Fibroblast of lung (primary cell): ENCODE data around the gene TRIM72. TPM values are rescaled to one million over a fixed set of nuclear protein-coding genes. Genes with fewer than 3 reads are reported as not detected.

Source experiments
- DNase-seq, 2 donors: peaks; one replicate each; pipeline versions ENCODE4 v3.0.0 to v3.0.0-alpha.2; 2010; ENCODE audit warnings: low read depth in 2 of 2
- H2AFZ ChIP-seq: 2 replicates; pipeline ENCODE4 v1.5.1; 2012; ENCODE audit warnings: low read length, control low read depth, inconsistent platforms
- H3K27ac ChIP-seq: 2 replicates; pipeline ENCODE4 v1.5.1; 2011; ENCODE audit warnings: low read length, control low read depth; ENCODE audit not compliant: insufficient read depth
- H3K27me3 ChIP-seq: 2 replicates; pipeline ENCODE4 v1.5.1; 2011; ENCODE audit warnings: mild to moderate bottlenecking, low read length; ENCODE audit not compliant: control insufficient read depth, insufficient read depth
- H3K36me3 ChIP-seq: 2 replicates; pipeline ENCODE4 v1.5.1; 2011; ENCODE audit warnings: low read length; ENCODE audit not compliant: control insufficient read depth, insufficient read depth
- H3K4me1 ChIP-seq: 2 replicates; pipeline ENCODE4 v1.5.1; 2011; ENCODE audit warnings: low read length; ENCODE audit not compliant: control insufficient read depth, insufficient read depth; ENCODE audit errors: extremely low read depth
- H3K4me2 ChIP-seq: 2 replicates; pipeline ENCODE4 v1.5.1; 2011; ENCODE audit warnings: low read length, control low read depth; ENCODE audit not compliant: insufficient read depth; ENCODE audit errors: extremely low read depth
- H3K4me3 ChIP-seq, 4 experiments: fragments of 200-600 bp in 1 of 4; sonication (generic) in 1 of 4; replicated peaks in 1 of 4; 2 replicates each; pipeline ENCODE4 v1.5.1; 2011 to 2016; ENCODE audit warnings: low read length in 4 of 4, low read depth in 3 of 4, mild to moderate bottlenecking in 3 of 4, control low read depth in 2 of 4, inconsistent platforms in 1 of 4, mixed read lengths in 1 of 4; ENCODE audit not compliant: insufficient read depth in 1 of 4; ENCODE audit errors: control extremely low read depth in 1 of 4
- H3K79me2 ChIP-seq: 2 replicates; pipeline ENCODE4 v1.5.1; 2012; ENCODE audit warnings: mild to moderate bottlenecking, low read length, inconsistent platforms; ENCODE audit not compliant: control insufficient read depth, insufficient read depth
- H3K9ac ChIP-seq: 2 replicates; pipeline ENCODE4 v1.5.1; 2011; ENCODE audit warnings: mild to moderate bottlenecking, low read length, control low read depth; ENCODE audit not compliant: insufficient read depth
- H3K9me3 ChIP-seq: 2 replicates; pipeline ENCODE4 v1.5.1; 2012; ENCODE audit warnings: low read depth, low read length; ENCODE audit not compliant: control insufficient read depth, insufficient read depth
- H4K20me1 ChIP-seq: 2 replicates; pipeline ENCODE4 v1.5.1; 2011; ENCODE audit warnings: low read length; ENCODE audit not compliant: control insufficient read depth, insufficient read depth; ENCODE audit errors: extremely low read depth
- EZH2 ChIP-seq: IDR thresholded peaks from 2 replicates; pipeline ENCODE4 v1.5.1; 2012; ENCODE audit warnings: low read length, control low read depth, mild to moderate bottlenecking; ENCODE audit errors: missing control alignments
- polyA plus RNA-seq, 2 donors: library from polyadenylated mRNA; depleted of rRNA in 1 of 2; stranded (reverse) in 1 of 2; unstranded in 1 of 2; fragments of >200 nt; gene quantifications; 2 replicates each; pipeline ENCODE4 v1.2.1, GENCODE V29; 2011 to 2012; ENCODE audit warnings: missing spikeins in 1 of 2
- total RNA-seq: library from RNA; depleted of rRNA; stranded (reverse); fragments of >200 nt; gene quantifications from 2 replicates; pipeline ENCODE4 v1.2.1, GENCODE V29; 2014
- TF ChIP-seq, protein P1 (sequence below), 2 donors: IDR thresholded peaks in 1 of 2; conservative IDR thresholded peaks in 1 of 2; 1 replicate in 1 of 2; 2 replicates in 1 of 2; pipeline ENCODE4 v1.5.1; 2011 to 2012; ENCODE audit warnings: low read length in 2 of 2, control low read depth in 1 of 2, inconsistent platforms in 1 of 2, low read depth in 1 of 2, mild to moderate bottlenecking in 1 of 2

TRIM72 gene
- total and polyA plus RNA-seq, 2 donors (not counting 1 experiment from before 2014, with no cell fraction given): not detected

GRCh38 chr16:31265329-31266245 is 51.7 kb downstream of the TRIM72 start:
- Histone ChIP-seq H3K4me3 (no peak overlapping the region), H3K9ac (no peak overlapping the region), H3K27ac (no peak overlapping the region), H3K4me2 (no peak overlapping the region), H3K9me3 (no peaks in the 10 kb centered on the region), H3K4me1 (no peaks in the 10 kb centered on the region), H4K20me1 (no peaks in the 10 kb centered on the region), H3K79me2 (no peaks in the 10 kb centered on the region), H2AFZ (no peak overlapping the region), H3K36me3 (no peaks in the 10 kb centered on the region), H3K27me3 (no peaks in the 10 kb centered on the region)
- DNase-seq: peak in 1 of 2 donors; percentile 16
- TF ChIP-seq EZH2: no peak

- peak in 1 of 2 donors; percentile 35 for DNase-seq
- no peaks in the 10 kb centered on the region for H3K79me2 ChIP-seq
- H3K36me3 ChIP-seq: no peaks in the 10 kb centered on the region
- no peak overlapping the region for H2AFZ ChIP-seq
- TF ChIP-seq, protein P1, sequence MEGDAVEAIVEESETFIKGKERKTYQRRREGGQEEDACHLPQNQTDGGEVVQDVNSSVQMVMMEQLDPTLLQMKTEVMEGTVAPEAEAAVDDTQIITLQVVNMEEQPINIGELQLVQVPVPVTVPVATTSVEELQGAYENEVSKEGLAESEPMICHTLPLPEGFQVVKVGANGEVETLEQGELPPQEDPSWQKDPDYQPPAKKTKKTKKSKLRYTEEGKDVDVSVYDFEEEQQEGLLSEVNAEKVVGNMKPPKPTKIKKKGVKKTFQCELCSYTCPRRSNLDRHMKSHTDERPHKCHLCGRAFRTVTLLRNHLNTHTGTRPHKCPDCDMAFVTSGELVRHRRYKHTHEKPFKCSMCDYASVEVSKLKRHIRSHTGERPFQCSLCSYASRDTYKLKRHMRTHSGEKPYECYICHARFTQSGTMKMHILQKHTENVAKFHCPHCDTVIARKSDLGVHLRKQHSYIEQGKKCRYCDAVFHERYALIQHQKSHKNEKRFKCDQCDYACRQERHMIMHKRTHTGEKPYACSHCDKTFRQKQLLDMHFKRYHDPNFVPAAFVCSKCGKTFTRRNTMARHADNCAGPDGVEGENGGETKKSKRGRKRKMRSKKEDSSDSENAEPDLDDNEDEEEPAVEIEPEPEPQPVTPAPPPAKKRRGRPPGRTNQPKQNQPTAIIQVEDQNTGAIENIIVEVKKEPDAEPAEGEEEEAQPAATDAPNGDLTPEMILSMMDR (conservative IDR thresholded peaks at IDR 0.05 in 1 of 2, IDR thresholded peaks at IDR 0.05 in 1 of 2; ENCODE audit: low read depth in 1 of 2, low read length in 2 of 2): no peak
- TF ChIP-seq EZH2: no peak
- no peaks in the 10 kb centered on the region for H3K9me3 ChIP-seq
- H3K9ac ChIP-seq: no peak overlapping the region
- H4K20me1 ChIP-seq: no peaks in the 10 kb centered on the region
- H3K4me1 ChIP-seq: no peaks in the 10 kb centered on the region
- no peak overlapping the region for H3K4me2 ChIP-seq
- no peak overlapping the region for H3K27ac ChIP-seq
- no peaks in the 10 kb centered on the region for H3K27me3 ChIP-seq
- H3K4me3 ChIP-seq: no peak overlapping the region
These were observed 53.6 kb downstream of the TRIM72 start for GRCh38 chr16:31267332-31268032.

GRCh38 chr16:31268033-31268365 is 54.1 kb downstream of the TRIM72 start:
- H3K27me3 ChIP-seq: no peaks in the 10 kb centered on the region
- TF ChIP-seq EZH2: no peak

More at GRCh38 chr16:31268033-31268365, 54.1 kb downstream of the TRIM72 start:
- no peak for DNase-seq
- H3K9ac ChIP-seq: no peak overlapping the region
- no peak overlapping the region for H3K4me3 ChIP-seq
- no peak overlapping the region for H3K4me2 ChIP-seq
- H3K4me1 ChIP-seq: no peaks in the 10 kb centered on the region
- no peaks in the 10 kb centered on the region for H3K79me2 ChIP-seq
- no peak overlapping the region for H3K27ac ChIP-seq
- no peaks in the 10 kb centered on the region for H3K9me3 ChIP-seq
- H3K36me3 ChIP-seq: no peaks in the 10 kb centered on the region
- no peak overlapping the region for H2AFZ ChIP-seq
- H4K20me1 ChIP-seq: no peaks in the 10 kb centered on the region
